Nephron progenitor cell (in vitro differentiated cells): ENCODE measurements around the gene IRAK2.

Experiments
- DNase-seq: peaks from one replicate; pipeline ENCODE4 v3.0.0; 2021
- H3K27ac Mint-ChIP-seq: 2 replicates; pipeline ENCODE4 v1.8.0; 2021; ENCODE audit warnings: mild to moderate bottlenecking, moderate library complexity, mixed read lengths
- H3K27me3 Mint-ChIP-seq: 2 replicates; pipeline ENCODE4 v1.8.0; 2021; ENCODE audit warnings: mild to moderate bottlenecking, low read depth, mixed read lengths; ENCODE audit not compliant: poor library complexity
- H3K36me3 Mint-ChIP-seq: 2 replicates; pipeline ENCODE4 v1.8.0; 2021; ENCODE audit warnings: low read depth, mixed read lengths
- H3K4me1 Mint-ChIP-seq: 2 replicates; pipeline ENCODE4 v1.8.0; 2021; ENCODE audit warnings: mixed read lengths
- H3K4me3 Mint-ChIP-seq: 2 replicates; pipeline ENCODE4 v1.8.0; 2021; ENCODE audit warnings: mild to moderate bottlenecking, moderate library complexity, mixed read lengths
- H3K9me3 Mint-ChIP-seq: 2 replicates; pipeline ENCODE4 v1.8.0; 2021; ENCODE audit warnings: mild to moderate bottlenecking, moderate library complexity, mixed read lengths
- CTCF ChIP-seq: fragments of 200-600 bp; sonication (generic); IDR thresholded peaks from 2 replicates; pipeline ENCODE4 v1.5.0; 2021; ENCODE audit warnings: antibody characterized with exemption

IRAK2 gene

GRCh38 chr3:10177737-10178136 is 13.0 kb downstream of the IRAK2 start:
- H3K27ac Mint-ChIP-seq, result no peak overlapping the region
- H3K4me3 Mint-ChIP-seq, result no peak overlapping the region
- DNase-seq, result no peak
- no peaks in the 10 kb centered on the region for H3K9me3 Mint-ChIP-seq
- no peak for TF ChIP-seq CTCF
- H3K36me3 Mint-ChIP-seq, result no peaks in the 10 kb centered on the region
- peaks cover 19% of the 10 kb centered on the region for H3K27me3 Mint-ChIP-seq
- H3K4me1 Mint-ChIP-seq, result peaks cover 23% of the 10 kb centered on the region

- Mint-ChIP-seq H3K4me1 (peaks cover 24% of the 10 kb centered on the region), H3K36me3 (no peaks in the 10 kb centered on the region), H3K9me3 (no peaks in the 10 kb centered on the region), H3K27me3 (peaks cover 17% of the 10 kb centered on the region), H3K4me3 (no peak overlapping the region), H3K27ac (no peak overlapping the region)
- no peak for DNase-seq
- TF ChIP-seq CTCF, result no peak
Observed at GRCh38 chr3:10178892-10179291, 14.2 kb downstream of the IRAK2 start.

- H3K4me3 Mint-ChIP-seq, result no peak overlapping the region
- no peaks in the 10 kb centered on the region for H3K36me3 Mint-ChIP-seq
- TF ChIP-seq CTCF, result no peak
- peak overlapping the region; percentile 75 for H3K27ac Mint-ChIP-seq
- no peaks in the 10 kb centered on the region for H3K9me3 Mint-ChIP-seq
- H3K4me1 Mint-ChIP-seq, result peaks cover 27% of the 10 kb centered on the region
- DNase-seq, result no peak
- peaks cover 12% of the 10 kb centered on the region for H3K27me3 Mint-ChIP-seq
Observed at GRCh38 chr3:10180289-10180688, 15.6 kb downstream of the IRAK2 start.

- no peaks in the 10 kb centered on the region for H3K36me3 Mint-ChIP-seq
- H3K27ac Mint-ChIP-seq, result no peak overlapping the region
- H3K4me1 Mint-ChIP-seq, result peaks cover 28% of the 10 kb centered on the region
- no peak overlapping the region for H3K4me3 Mint-ChIP-seq
- TF ChIP-seq CTCF, result no peak
- H3K27me3 Mint-ChIP-seq, result peaks cover 12% of the 10 kb centered on the region
- H3K9me3 Mint-ChIP-seq, result no peaks in the 10 kb centered on the region
- no peak for DNase-seq
Observed at GRCh38 chr3:10180738-10181295, 16.1 kb downstream of the IRAK2 start.

- Mint-ChIP-seq H3K27ac (no peak overlapping the region), H3K4me1 (peaks cover 39% of the 10 kb centered on the region), H3K4me3 (no peak overlapping the region), H3K9me3 (no peaks in the 10 kb centered on the region), H3K27me3 (peaks cover 3% of the 10 kb centered on the region), H3K36me3 (no peaks in the 10 kb centered on the region)
- no peak for DNase-seq
- no peak for TF ChIP-seq CTCF
Observed at GRCh38 chr3:10182950-10183349, 18.2 kb downstream of the IRAK2 start.

GRCh38 chr3:10184250-10184649 is 19.5 kb downstream of the IRAK2 start:
- TF ChIP-seq CTCF, result no peak
- Mint-ChIP-seq H3K4me3 (no peak overlapping the region), H3K27me3 (no peaks in the 10 kb centered on the region), H3K36me3 (no peaks in the 10 kb centered on the region), H3K9me3 (no peaks in the 10 kb centered on the region), H3K27ac (peak overlapping the region; percentile 83), H3K4me1 (peaks cover 45% of the 10 kb centered on the region)
- no peak for DNase-seq
